Peyer's patch (tissue), 4 donors: ENCODE measurements around the gene LARGE2.

Experiments
- POLR2A ChIP-seq, 2 donors: fragments of 450-650 bp; IDR thresholded peaks; one replicate each; pipeline ENCODE4 v1.5.1; 2017; ENCODE audit warnings: antibody characterized with exemption in 2 of 2, mild to moderate bottlenecking in 2 of 2, moderate library complexity in 2 of 2
- TF ChIP-seq, protein P1 (sequence below), 6 experiments: fragments of 450-650 bp in 4 of 6; fragments of 200-600 bp in 2 of 6; sonication (generic) in 1 of 6; IDR thresholded peaks; one replicate each; pipeline ENCODE4 v1.5.1; 2017 to 2019; ENCODE audit warnings: antibody characterized with exemption in 6 of 6, mild to moderate bottlenecking in 3 of 6, moderate library complexity in 1 of 6

DNA sequence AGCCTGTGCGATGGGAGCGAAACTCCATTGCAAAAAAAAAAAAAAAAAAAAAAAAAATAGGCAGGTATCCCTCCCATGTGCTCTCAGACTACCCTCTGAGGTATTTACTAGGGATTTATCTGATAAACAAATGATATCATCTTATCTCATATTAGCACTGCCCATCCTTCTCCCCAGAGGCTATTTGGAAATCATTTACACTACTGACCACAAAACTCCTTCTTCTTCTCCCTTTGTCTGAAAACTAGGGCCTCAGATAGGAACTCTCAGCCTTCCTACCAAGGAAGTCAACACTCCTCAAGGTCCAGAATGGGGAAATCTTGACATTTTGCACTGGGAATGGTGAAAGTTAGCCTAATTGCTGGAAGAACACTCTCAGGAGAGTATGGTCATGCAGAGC, 46.4 kb downstream of the LARGE2 start:
- no peak for TF ChIP-seq POLR2A (IDR thresholded peaks at IDR 0.05)
- TF ChIP-seq, protein P1, sequence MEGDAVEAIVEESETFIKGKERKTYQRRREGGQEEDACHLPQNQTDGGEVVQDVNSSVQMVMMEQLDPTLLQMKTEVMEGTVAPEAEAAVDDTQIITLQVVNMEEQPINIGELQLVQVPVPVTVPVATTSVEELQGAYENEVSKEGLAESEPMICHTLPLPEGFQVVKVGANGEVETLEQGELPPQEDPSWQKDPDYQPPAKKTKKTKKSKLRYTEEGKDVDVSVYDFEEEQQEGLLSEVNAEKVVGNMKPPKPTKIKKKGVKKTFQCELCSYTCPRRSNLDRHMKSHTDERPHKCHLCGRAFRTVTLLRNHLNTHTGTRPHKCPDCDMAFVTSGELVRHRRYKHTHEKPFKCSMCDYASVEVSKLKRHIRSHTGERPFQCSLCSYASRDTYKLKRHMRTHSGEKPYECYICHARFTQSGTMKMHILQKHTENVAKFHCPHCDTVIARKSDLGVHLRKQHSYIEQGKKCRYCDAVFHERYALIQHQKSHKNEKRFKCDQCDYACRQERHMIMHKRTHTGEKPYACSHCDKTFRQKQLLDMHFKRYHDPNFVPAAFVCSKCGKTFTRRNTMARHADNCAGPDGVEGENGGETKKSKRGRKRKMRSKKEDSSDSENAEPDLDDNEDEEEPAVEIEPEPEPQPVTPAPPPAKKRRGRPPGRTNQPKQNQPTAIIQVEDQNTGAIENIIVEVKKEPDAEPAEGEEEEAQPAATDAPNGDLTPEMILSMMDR (IDR thresholded peaks at IDR 0.05): no peak
